ENCODE results near the gene ADPRHL1. TPM values are rescaled to one million over a fixed set of nuclear protein-coding genes. Genes with fewer than 3 reads are reported as not detected.
A peak's percentile ranks its signal among the peaks of the same experiment; 100 is the strongest.

Gene ADPRHL1
- polyA plus RNA-seq, 3 donors, result 0.15 to 0.52 (median 0.27) TPM

DNA sequence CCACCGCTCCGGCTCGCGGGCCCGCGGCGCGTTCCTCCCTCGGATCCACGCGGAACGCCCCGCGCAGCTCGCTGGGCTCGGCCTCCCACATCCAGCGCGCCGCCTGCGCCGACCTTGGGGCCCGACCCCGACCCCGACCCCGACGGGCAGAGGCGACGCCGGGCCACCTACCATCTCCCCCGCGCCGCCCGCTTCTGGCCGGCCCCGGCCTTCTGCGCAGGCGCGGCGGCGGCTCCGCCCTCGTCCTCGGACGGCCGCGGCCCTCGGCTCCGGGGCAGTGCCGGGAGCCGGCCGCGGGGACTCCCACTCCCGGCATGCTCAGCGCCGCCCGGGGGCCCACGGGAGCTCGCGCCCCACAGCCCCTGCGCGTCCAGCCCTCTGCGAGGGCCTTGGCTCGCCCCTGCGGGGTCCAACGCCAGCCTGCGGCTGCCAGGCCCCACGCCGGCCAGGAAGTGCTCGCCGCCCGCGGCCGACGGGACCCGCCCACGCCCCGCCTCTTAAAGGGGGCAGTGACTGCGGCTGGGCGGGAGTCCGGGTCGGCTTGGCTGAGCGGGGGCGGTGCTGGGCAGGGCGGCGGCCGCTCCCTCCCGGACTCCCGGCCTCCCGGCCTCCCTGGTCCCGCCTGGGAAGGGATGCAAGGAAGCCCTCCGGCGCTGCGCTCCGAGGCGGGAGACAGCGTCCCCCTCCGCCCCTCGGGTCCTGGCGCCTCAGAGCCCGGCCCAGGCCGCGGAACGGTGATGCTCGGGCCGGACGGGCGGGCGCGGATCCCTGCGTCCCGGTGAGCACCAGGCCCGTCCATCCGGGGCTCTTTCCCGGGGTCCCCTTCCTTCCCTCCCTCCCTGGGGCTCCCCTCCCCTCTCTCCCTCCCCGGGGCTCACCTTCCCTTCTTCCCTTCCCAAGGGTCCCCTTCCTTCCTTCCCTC is 37.5 kb upstream of the ADPRHL1 start, which contains the start of gene DCUN1D2:
TSS of gene DCUN1D2 (minus strand) at position 216 of the 922 bp plus-strand sequence. CDS start at position 174, 42 bp downstream.
- H3K27me3 Mint-ChIP-seq (ENCODE audit: low read depth in 3 of 3), result peaks cover 0 to 1% (median 0%) of the 10 kb centered on the region in 3 donors
- peak within 1 kb of the TSS; percentile 90 to 96 for H3K4me3 Mint-ChIP-seq

More for the DNA sequence above, 37.5 kb upstream of the ADPRHL1 start, which contains the start of gene DCUN1D2:
- Mint-ChIP-seq H3K4me1 (peaks cover 60% of the 10 kb centered on the region), H3K9me3 (peaks cover 0 to 2% (median 0%) of the 10 kb centered on the region in 7 donors), H3K36me3 (peaks cover 21 to 34% of the 10 kb centered on the region in 2 donors), H3K27ac (peak within 1 kb of the TSS; percentile 66 to 96 (median 88))
- Histone ChIP-seq H3K9ac (ENCODE audit: insufficient read depth, low read length, poor library complexity, severe bottlenecking) (peak within 1 kb of the TSS; percentile 84), H3K27ac (ENCODE audit: low read depth in 1 of 2, low read length in 2 of 2) (peak within 1 kb of the TSS; percentile 73 to 94), H3K4me3 (replicated peaks in 1 of 3; ENCODE audit: low read depth in 2 of 3, low read length in 3 of 3) (peak within 1 kb of the TSS; percentile 83 to 91 (median 88)), H3K27me3 (ENCODE audit: control insufficient read depth in 2 of 2, insufficient read depth in 2 of 2, low read length in 2 of 2) (no peaks in the 10 kb centered on the region), H3K4me2 (replicated peaks; ENCODE audit: extremely low read depth, low read length, poor library complexity, severe bottlenecking) (peak within 1 kb of the TSS; percentile 81), H3K4me1 (ENCODE audit: control insufficient read depth in 1 of 2, insufficient read depth in 2 of 2, low read length in 2 of 2) (peaks cover 51 to 52% of the 10 kb centered on the region in 2 donors), H3K36me3 (replicated peaks in 1 of 2; ENCODE audit: control insufficient read depth in 1 of 2, insufficient read depth in 2 of 2, low read length in 2 of 2) (peaks cover 11 to 14% of the 10 kb centered on the region in 2 donors), H3K9me3 (replicated peaks in 1 of 2; ENCODE audit: control insufficient read depth in 1 of 2, insufficient read depth in 1 of 2, low read length in 2 of 2) (no peaks in the 10 kb centered on the region), H2AFZ (ENCODE audit: insufficient read depth, low read depth, low read length, poor library complexity, severe bottlenecking) (peak within 1 kb of the TSS; percentile 85), H3K79me2 (ENCODE audit: insufficient read depth, low read length) (peaks cover 91% of the 10 kb centered on the region), H4K20me1 (ENCODE audit: insufficient read depth, low read length) (peaks cover 60% of the 10 kb centered on the region)
- intact Hi-C loops (cut with micrococcal nuclease), result loop anchor here (5.0 to 10.0 kb wide), 4 partner anchors 196 to 906 kb away; partner anchors contain the start of genes LAMP1 (in 2 of the 2) and TUBGCP3 (in 1 of the 2)
- TF ChIP-seq CTCF (IDR thresholded peaks at IDR 0.05), result no peak
- peak; percentile 86 to 90 (median 88) for DNase-seq
- WGBS (ENCODE audit: insufficient coverage), result under 1% methylated on average over 115 of the region's 115 CpGs

Data from CD14-positive monocyte (primary cell).